ENCODE measurements around the gene FGFBP3. TPM values are rescaled to one million over a fixed set of nuclear protein-coding genes. Genes with fewer than 3 reads are reported as not detected.

FGFBP3 gene
- total and polyA plus RNA-seq, 2 of the 4 experiments (the other 2 are of a cell fraction): under 0.01 to 0.36 TPM

DNA sequence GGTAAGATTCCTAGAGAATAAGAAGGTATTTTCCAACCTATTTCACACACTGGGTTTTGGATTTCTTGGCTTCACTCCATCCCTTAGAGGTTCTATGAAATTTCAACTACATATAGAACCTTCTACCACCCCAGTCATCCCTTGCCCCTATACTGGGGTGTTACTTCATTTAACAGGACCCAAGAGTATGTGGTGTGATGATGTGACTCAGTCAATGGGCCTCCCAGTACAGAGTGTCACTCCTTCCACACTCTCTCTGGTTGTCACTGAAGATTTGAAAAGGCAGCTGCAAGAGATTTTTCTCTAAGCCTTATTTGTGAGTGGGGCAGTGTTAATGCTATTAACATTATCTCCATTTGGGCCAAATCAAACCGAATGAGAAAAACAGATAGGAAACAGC, 33.5 kb downstream of the FGFBP3 start:
- H3K14ac ChIP-seq (replicated peaks; ENCODE audit: low read depth, low read length): no peak overlapping the region
- no peak overlapping the region for H4K91ac ChIP-seq (ENCODE audit: insufficient read depth, low read depth, low read length)
- no peak overlapping the region for H2BK5ac ChIP-seq (ENCODE audit: low read depth, low read length, poor library complexity, severe bottlenecking)
- no peak overlapping the region for H3K56ac ChIP-seq (ENCODE audit: extremely low read depth, insufficient read depth, low read length)
- H3K27ac ChIP-seq (ENCODE audit: insufficient read depth, low read length): no peak overlapping the region
- no peak overlapping the region for H3K23ac ChIP-seq (ENCODE audit: low read depth, low read length)
- no peak overlapping the region for H3K9ac ChIP-seq (ENCODE audit: low read depth, low read length)
- ChIA-PET CTCF (no interaction called here), POLR2A (ENCODE audit: unreplicated experiment) (no interaction called here)
- H3K18ac ChIP-seq (ENCODE audit: low read depth, low read length): no peak overlapping the region
- H2AK5ac ChIP-seq (ENCODE audit: low read depth, low read length): no peak overlapping the region
- no peak overlapping the region for H3K4me3 ChIP-seq (ENCODE audit: insufficient read depth, low read depth, low read length)
- no peak overlapping the region for H3K4ac ChIP-seq (ENCODE audit: low read depth, low read length)
- peaks cover 2% of the 10 kb centered on the region; the same call in 1 of the 2 replicates for H3K27me3 ChIP-seq (ENCODE audit: control insufficient read depth, insufficient read depth, low read length)
- no CpG with 5 or more reads among the region's 1 CpG for WGBS, 2 experiments (ENCODE audit: extremely low coverage in 2 of 2, insufficient read length in 1 of 2)
- intact Hi-C loops (cut with micrococcal nuclease) (no loop called here), dilution Hi-C loops (cut with HindIII; ENCODE audit: low sequenced_read_pairs, unreplicated experiment) (no loop called here), in situ Hi-C loops (cut with MboI; ENCODE audit: low sequenced_read_pairs) (no loop called here)
- H2BK20ac ChIP-seq (ENCODE audit: low read depth, low read length): no peak overlapping the region
- H2AFZ ChIP-seq (replicated peaks; ENCODE audit: low read length, poor library complexity): no peak overlapping the region
- H3K4me2 ChIP-seq (ENCODE audit: low read depth, low read length): no peak overlapping the region
- H3K36me3 ChIP-seq (ENCODE audit: control insufficient read depth, insufficient read depth, low read length): no peaks in the 10 kb centered on the region
- no peaks in the 10 kb centered on the region for H3K4me1 ChIP-seq (ENCODE audit: control insufficient read depth, insufficient read depth, low read length)
- H3K9me1 ChIP-seq (ENCODE audit: insufficient read depth, low read length): no peaks in the 10 kb centered on the region; the same call in 1 of the 2 replicates
- TF ChIP-seq NFE2L2 (IDR thresholded peaks at IDR 0.05; ENCODE audit: low read depth, low read length): no peak
- TF ChIP-seq CEBPB (IDR thresholded peaks at IDR 0.05; ENCODE audit: low read depth, low read length): no peak
- no peak for TF ChIP-seq ELK1 (IDR thresholded peaks at IDR 0.05; ENCODE audit: borderline replicate concordance, low read depth, low read length)
- no peak for TF ChIP-seq MXI1 (IDR thresholded peaks at IDR 0.05; ENCODE audit: borderline replicate concordance, low read depth, low read length)
- TF ChIP-seq SMC3 (IDR thresholded peaks at IDR 0.05; ENCODE audit: low read depth, low read length): no peak
- no peak for TF ChIP-seq BHLHE40 (IDR thresholded peaks at IDR 0.05; ENCODE audit: low read depth, low read length)
- TF ChIP-seq RAD21 (IDR thresholded peaks at IDR 0.05; ENCODE audit: low read length): no peak
- TF ChIP-seq, protein P1, sequence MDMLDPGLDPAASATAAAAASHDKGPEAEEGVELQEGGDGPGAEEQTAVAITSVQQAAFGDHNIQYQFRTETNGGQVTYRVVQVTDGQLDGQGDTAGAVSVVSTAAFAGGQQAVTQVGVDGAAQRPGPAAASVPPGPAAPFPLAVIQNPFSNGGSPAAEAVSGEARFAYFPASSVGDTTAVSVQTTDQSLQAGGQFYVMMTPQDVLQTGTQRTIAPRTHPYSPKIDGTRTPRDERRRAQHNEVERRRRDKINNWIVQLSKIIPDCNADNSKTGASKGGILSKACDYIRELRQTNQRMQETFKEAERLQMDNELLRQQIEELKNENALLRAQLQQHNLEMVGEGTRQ (IDR thresholded peaks at IDR 0.05; ENCODE audit: low read depth, low read length): no peak
- no peak for TF ChIP-seq CHD1 (IDR thresholded peaks at IDR 0.05; ENCODE audit: low read depth, low read length)
- TF ChIP-seq, protein P2, sequence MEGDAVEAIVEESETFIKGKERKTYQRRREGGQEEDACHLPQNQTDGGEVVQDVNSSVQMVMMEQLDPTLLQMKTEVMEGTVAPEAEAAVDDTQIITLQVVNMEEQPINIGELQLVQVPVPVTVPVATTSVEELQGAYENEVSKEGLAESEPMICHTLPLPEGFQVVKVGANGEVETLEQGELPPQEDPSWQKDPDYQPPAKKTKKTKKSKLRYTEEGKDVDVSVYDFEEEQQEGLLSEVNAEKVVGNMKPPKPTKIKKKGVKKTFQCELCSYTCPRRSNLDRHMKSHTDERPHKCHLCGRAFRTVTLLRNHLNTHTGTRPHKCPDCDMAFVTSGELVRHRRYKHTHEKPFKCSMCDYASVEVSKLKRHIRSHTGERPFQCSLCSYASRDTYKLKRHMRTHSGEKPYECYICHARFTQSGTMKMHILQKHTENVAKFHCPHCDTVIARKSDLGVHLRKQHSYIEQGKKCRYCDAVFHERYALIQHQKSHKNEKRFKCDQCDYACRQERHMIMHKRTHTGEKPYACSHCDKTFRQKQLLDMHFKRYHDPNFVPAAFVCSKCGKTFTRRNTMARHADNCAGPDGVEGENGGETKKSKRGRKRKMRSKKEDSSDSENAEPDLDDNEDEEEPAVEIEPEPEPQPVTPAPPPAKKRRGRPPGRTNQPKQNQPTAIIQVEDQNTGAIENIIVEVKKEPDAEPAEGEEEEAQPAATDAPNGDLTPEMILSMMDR (conservative IDR thresholded peaks at IDR 0.05; ENCODE audit: low read depth, low read length): no peak
- TF ChIP-seq MAZ (IDR thresholded peaks at IDR 0.05; ENCODE audit: borderline replicate concordance, low read depth, low read length): no peak
- no peak for TF ChIP-seq RFX5 (IDR thresholded peaks at IDR 0.05; ENCODE audit: low read depth, low read length)
- no peak for TF ChIP-seq RCOR1 (IDR thresholded peaks at IDR 0.05; ENCODE audit: insufficient replicate concordance, low read length)
- no peak for TF ChIP-seq POLR2A (IDR thresholded peaks at IDR 0.05; ENCODE audit: low read depth, low read length)
- no peak overlapping the region for H4K8ac ChIP-seq (ENCODE audit: low read depth in 2 of 2, low read length in 2 of 2)
- no peak overlapping the region for H4K5ac ChIP-seq (ENCODE audit: low read depth, low read length)
- H3K9me3 ChIP-seq (ENCODE audit: control insufficient read depth, insufficient read depth, low read length): no peaks in the 10 kb centered on the region
- no peaks in the 10 kb centered on the region for H3K79me1 ChIP-seq (ENCODE audit: low read depth in 1 of 2, low read length in 2 of 2)
- H2BK120ac ChIP-seq (ENCODE audit: low read depth, low read length): no peak overlapping the region
- BruUV-seq (replicated peaks): no TSS peak
- no peak overlapping the region for H2AK9ac ChIP-seq (replicated peaks; ENCODE audit: low read depth, low read length, poor library complexity)
- no peaks in the 10 kb centered on the region for H4K20me1 ChIP-seq (ENCODE audit: insufficient read depth, low read length)
- ATAC-seq (ENCODE audit: low read depth) (no peak), DNase-seq (no peak)
- H2BK15ac ChIP-seq (ENCODE audit: low read depth, low read length): no peak overlapping the region

Measured in IMR-90 (cell line).